DND-41 (cell line): ENCODE data around the gene SEBOX.

ENCODE experiments used
- ATAC-seq: fragments of 200-7000 bp; cut with Tn5 transposase; 3 replicates; pipeline ENCODE4 v1.9.1; 2021; ENCODE audit warnings: low read depth; ENCODE audit not compliant: insufficient read depth
- DNase-seq: peaks from one replicate; pipeline ENCODE4 v3.0.0-alpha.2; 2020
- H2AFZ ChIP-seq: 2 replicates; pipeline ENCODE4 v1.6.0; 2012; ENCODE audit warnings: low read depth, low read length
- H3K27ac ChIP-seq: 2 replicates; pipeline ENCODE4 v1.5.1; 2012; ENCODE audit warnings: low read length, inconsistent platforms
- H3K27me3 ChIP-seq: fragments of 200-600 bp; sonication (generic); 2 replicates; pipeline ENCODE4 v1.6.0; 2012; ENCODE audit warnings: low read length, mild to moderate bottlenecking, inconsistent platforms; ENCODE audit not compliant: insufficient read depth, poor library complexity
- H3K36me3 ChIP-seq: 2 replicates; pipeline ENCODE4 v1.5.1; 2012; ENCODE audit warnings: low read length, inconsistent platforms; ENCODE audit not compliant: insufficient read depth
- H3K4me1 ChIP-seq: 2 replicates; pipeline ENCODE4 v1.5.1; 2012; ENCODE audit warnings: mild to moderate bottlenecking, low read length; ENCODE audit not compliant: insufficient read depth
- H3K4me2 ChIP-seq: 2 replicates; pipeline ENCODE4 v1.6.0; 2012; ENCODE audit warnings: mild to moderate bottlenecking, moderate library complexity, low read length, inconsistent platforms; ENCODE audit not compliant: insufficient read depth
- H3K4me3 ChIP-seq, 2 experiments: fragments of 200-600 bp in 1 of 2; shearing (Covaris generic) in 1 of 2; 2 replicates each; pipeline ENCODE4 v1.5.1; 2012 to 2016; ENCODE audit warnings: inconsistent platforms in 2 of 2, low read length in 2 of 2, mild to moderate bottlenecking in 2 of 2, low read depth in 1 of 2, moderate library complexity in 1 of 2
- H3K79me2 ChIP-seq: 2 replicates; pipeline ENCODE4 v1.6.0; 2012; ENCODE audit warnings: low read length, inconsistent platforms; ENCODE audit not compliant: insufficient read depth
- H3K9ac ChIP-seq: 2 replicates; pipeline ENCODE4 v1.6.0; 2012; ENCODE audit warnings: low read depth, mild to moderate bottlenecking, inconsistent platforms, low read length, moderate library complexity
- H3K9me3 ChIP-seq: 2 replicates; pipeline ENCODE4 v1.5.1; 2012; ENCODE audit warnings: low read length, moderate library complexity, mild to moderate bottlenecking, inconsistent platforms; ENCODE audit not compliant: insufficient read depth, severe bottlenecking
- H4K20me1 ChIP-seq: 2 replicates; pipeline ENCODE4 v1.6.0; 2012; ENCODE audit warnings: low read length; ENCODE audit not compliant: insufficient read depth
- EZH2 ChIP-seq: IDR thresholded peaks from 3 replicates; pipeline ENCODE4 v1.6.1; 2012; ENCODE audit warnings: borderline replicate concordance, low read depth, mild to moderate bottlenecking, moderate library complexity, low read length, inconsistent platforms; ENCODE audit not compliant: severe bottlenecking
- TF ChIP-seq, protein P1 (sequence below): IDR thresholded peaks from 2 replicates; pipeline ENCODE4 v1.5.1; 2012; ENCODE audit warnings: borderline replicate concordance, low read length, moderate library complexity, mild to moderate bottlenecking; ENCODE audit not compliant: poor library complexity, severe bottlenecking; ENCODE audit errors: extremely low read depth

The SEBOX gene

DNA sequence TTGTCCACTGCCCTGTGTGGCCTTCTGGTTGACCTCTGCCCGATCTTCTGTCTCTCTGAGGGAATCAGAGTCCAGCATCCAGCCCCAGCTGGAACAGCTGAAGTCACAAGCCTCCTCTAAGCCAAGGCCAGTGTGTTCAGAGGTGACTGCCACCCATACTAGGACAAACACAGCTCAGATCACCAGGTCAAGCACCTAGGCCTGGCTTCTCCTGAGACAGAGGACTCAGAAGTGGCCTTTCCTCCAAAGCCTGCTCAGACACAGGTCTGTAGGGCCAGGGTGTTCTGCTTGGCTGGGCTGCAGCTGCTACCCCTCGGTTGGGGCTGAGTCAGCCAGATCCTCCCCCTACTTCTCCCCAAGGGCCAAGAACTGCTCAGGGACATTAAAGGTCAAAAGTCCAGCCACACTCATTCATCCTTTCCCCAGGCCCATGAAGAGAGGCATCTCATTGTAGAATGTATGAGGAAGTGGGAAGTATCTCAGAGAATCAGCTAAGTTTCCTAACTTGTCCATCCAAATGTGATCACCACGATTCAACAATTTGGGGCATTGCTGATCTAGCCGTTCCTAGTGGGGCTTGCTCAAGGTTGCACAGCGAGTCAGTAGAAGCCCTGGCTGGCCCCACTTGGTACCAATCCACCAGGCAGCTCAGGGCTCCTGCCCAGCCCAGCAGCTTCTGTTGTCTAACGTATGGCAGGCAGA is 33.4 kb upstream of the SEBOX start:
- H4K20me1 ChIP-seq = no peaks in the 10 kb centered on the region
- TF ChIP-seq, protein P1, sequence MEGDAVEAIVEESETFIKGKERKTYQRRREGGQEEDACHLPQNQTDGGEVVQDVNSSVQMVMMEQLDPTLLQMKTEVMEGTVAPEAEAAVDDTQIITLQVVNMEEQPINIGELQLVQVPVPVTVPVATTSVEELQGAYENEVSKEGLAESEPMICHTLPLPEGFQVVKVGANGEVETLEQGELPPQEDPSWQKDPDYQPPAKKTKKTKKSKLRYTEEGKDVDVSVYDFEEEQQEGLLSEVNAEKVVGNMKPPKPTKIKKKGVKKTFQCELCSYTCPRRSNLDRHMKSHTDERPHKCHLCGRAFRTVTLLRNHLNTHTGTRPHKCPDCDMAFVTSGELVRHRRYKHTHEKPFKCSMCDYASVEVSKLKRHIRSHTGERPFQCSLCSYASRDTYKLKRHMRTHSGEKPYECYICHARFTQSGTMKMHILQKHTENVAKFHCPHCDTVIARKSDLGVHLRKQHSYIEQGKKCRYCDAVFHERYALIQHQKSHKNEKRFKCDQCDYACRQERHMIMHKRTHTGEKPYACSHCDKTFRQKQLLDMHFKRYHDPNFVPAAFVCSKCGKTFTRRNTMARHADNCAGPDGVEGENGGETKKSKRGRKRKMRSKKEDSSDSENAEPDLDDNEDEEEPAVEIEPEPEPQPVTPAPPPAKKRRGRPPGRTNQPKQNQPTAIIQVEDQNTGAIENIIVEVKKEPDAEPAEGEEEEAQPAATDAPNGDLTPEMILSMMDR = no peak
- no peak for TF ChIP-seq EZH2
- H3K9me3 ChIP-seq = no peaks in the 10 kb centered on the region
- H3K4me3 ChIP-seq = no peak overlapping the region
- no peaks in the 10 kb centered on the region for H3K4me1 ChIP-seq
- no peaks in the 10 kb centered on the region for H3K79me2 ChIP-seq
- no peak overlapping the region for H3K27ac ChIP-seq
- H3K36me3 ChIP-seq = no peaks in the 10 kb centered on the region
- no peak overlapping the region for H3K9ac ChIP-seq
- ATAC-seq = no peak
- H2AFZ ChIP-seq = no peak overlapping the region
- no peak overlapping the region for H3K4me2 ChIP-seq
- no peaks in the 10 kb centered on the region for H3K27me3 ChIP-seq
- no peak for DNase-seq

DNA sequence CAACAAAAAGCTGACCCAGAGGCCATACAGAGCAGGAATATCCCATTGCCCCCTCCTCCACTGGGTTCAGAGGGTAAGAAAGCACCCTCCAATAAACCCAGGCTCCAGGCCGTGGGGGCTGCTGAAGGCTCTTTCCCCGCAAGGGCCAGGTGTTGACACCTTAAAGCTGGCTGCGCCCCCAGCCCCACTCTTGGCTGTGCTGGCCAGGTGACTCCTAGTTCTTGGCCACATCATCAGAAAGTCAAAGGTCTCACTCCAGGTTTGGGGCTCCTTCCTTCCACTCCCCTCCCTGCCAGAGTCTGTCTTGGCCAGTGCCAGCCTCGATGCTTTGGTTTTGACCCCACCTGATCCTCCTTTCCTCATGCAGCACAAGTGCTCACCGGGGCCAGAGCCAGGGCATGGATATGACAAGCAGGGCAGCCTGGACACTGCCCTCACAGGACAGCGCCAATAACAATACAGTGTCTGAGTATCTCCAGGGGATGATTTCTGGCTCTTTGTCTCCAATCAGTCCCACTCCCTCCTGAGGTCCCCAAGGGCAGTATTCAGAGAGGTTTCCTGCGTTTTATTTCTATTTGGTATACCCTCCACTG is 32.8 kb upstream of the SEBOX start:
- H3K9me3 ChIP-seq = no peaks in the 10 kb centered on the region
- H3K27ac ChIP-seq = no peak overlapping the region
- no peaks in the 10 kb centered on the region for H3K4me1 ChIP-seq
- no peaks in the 10 kb centered on the region for H3K27me3 ChIP-seq
- H2AFZ ChIP-seq = no peak overlapping the region
- no peak overlapping the region for H3K4me2 ChIP-seq
- TF ChIP-seq, protein P1 = no peak
- TF ChIP-seq EZH2 = no peak
- DNase-seq = no peak
- no peak overlapping the region for H3K9ac ChIP-seq
- ATAC-seq = no peak
- H3K79me2 ChIP-seq = no peaks in the 10 kb centered on the region
- H3K36me3 ChIP-seq = no peaks in the 10 kb centered on the region
- H3K4me3 ChIP-seq = no peak overlapping the region
- no peaks in the 10 kb centered on the region for H4K20me1 ChIP-seq

DNA sequence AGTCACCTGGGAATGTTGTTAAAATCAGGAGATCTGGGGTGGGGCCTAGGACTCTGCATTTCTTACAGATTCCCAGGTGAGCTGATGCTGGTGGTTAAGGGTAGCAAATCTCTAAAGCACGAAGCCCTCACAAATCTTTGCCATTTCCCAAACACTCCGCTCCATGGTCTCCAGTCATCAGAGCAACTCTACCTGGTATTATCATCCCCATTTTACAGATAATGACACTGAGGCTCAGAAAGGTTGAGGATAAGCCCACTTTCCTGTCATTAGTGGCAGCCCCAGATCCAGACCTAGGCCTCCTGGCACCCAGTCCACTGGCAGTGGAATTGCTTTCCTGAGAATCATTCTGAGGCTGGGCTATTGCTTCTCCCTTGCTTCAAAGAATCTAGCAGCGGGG is 32.3 kb upstream of the SEBOX start:
- no peak overlapping the region for H3K27ac ChIP-seq
- no peak for ATAC-seq

More for the DNA sequence above, 32.3 kb upstream of the SEBOX start:
- no peaks in the 10 kb centered on the region for H3K4me1 ChIP-seq
- H3K4me3 ChIP-seq = no peak overlapping the region
- no peaks in the 10 kb centered on the region for H3K9me3 ChIP-seq
- no peak overlapping the region for H3K9ac ChIP-seq
- H3K4me2 ChIP-seq = no peak overlapping the region
- no peaks in the 10 kb centered on the region for H3K36me3 ChIP-seq
- H2AFZ ChIP-seq = no peak overlapping the region
- DNase-seq = no peak
- no peaks in the 10 kb centered on the region for H3K27me3 ChIP-seq
- H4K20me1 ChIP-seq = no peaks in the 10 kb centered on the region
- H3K79me2 ChIP-seq = no peaks in the 10 kb centered on the region
- TF ChIP-seq, protein P1 = no peak
- TF ChIP-seq EZH2 = no peak
